Measurements from ENCODE around the gene MTCL1.
A peak's percentile ranks its signal among the peaks of the same experiment; 100 is the strongest.
"Not testable (repeated sequence)": the region's sequence is repeated elsewhere in the genome, so short reads cannot be mapped to it uniquely, and the experiment has no call there.

The MTCL1 gene

DNA sequence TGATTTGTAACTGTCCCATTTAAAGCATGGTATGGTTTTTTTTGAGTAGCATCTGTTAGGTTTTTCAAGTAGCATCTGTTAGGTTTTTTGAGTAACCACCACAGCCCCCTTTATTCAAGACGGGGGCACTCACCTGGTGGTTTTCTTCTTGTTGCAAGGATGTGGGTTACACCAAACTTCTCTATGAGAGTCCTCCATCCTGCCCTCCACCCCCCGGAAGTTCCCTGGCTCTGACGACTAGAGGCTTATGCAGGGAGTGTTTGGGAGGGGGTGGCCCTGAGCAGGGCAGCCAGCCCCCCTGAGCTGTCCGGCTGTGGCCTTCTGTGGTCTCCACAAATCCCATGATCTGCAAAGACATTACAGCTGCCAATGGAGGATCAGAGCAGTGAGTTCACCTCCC is 39.3 kb downstream of the MTCL1 start:
- DNase-seq, result peak; percentile 72 to 90

DNA sequence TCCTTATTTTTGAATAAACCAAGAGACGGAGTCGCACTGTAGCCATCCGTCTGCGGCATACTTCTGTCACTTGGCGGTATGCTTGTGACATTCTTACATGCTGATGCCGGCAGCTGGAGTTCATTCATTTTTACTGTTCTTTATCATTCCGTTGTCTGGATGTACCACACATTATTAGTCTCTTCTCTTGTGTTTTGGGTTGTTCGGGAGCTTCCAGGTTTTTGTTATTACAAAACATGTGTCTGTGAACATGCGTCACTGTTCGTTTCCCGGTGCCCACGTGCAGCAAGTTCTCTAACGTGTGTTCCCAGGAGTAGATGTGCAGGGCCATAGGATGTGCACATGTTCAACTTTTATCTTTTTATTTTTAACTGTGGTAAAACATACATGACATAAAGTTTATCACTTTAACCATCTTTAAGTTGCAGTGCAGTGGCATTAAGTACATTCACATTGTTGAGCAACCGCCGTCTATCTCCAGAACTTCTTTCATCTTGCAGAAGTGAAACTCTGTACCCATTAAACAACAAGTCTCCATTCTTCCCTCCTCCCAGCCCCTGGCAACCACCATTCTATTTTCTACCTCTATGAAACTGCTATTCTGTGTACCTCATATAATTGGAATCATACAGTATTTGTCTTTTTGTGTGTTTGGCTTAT is 40.1 kb downstream of the MTCL1 start:
- no peak for DNase-seq

- no peak for DNase-seq
Measured at GRCh38 chr18:8747440-8747937, 42.1 kb downstream of the MTCL1 start.

GRCh38 chr18:8749492-8749891 is 44.1 kb downstream of the MTCL1 start:
- DNase-seq, result no peak

DNA sequence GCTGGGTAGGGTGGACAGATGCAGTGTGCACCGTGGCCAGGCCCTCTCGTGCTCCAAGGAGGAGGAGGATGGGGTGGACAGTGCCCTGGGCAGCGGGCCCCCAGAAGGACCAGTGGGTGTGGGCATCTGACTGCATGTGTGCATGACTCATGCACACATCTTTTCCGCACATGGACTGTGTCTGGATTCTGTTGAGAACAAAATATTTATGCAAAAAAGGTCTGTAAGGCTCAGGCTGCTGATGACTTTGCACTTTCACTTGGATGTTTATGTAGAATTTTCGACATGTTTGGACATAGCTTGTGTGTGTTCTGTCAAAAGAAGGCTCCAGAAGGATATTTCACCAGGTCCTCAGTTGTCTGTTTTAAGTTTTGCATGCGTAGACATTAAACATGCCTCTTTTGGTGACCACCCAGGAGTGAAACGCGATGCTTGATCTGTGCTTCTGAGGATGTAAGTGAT is 45.6 kb downstream of the MTCL1 start:
- DNase-seq, result no peak

DNA sequence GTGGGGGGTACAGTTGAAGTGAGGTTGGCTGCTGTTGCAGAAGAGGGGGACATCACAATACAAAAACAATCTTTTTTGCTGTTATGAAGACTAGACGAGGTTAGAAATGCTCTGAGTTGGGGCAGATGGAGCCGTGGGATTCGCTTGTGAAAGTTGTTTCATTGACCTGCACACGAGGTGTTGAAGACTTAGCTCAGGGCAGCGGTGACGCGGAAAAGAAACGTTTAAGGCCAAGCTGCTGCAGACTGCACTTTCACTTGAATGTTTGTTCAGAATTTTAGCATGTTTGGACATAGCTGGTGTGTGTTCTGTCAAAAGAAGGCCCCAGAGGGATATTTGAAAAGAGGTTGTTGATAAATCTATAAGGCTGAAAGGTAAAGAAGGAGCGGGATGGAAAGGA is 46.3 kb downstream of the MTCL1 start:
- no peak for DNase-seq

DNA sequence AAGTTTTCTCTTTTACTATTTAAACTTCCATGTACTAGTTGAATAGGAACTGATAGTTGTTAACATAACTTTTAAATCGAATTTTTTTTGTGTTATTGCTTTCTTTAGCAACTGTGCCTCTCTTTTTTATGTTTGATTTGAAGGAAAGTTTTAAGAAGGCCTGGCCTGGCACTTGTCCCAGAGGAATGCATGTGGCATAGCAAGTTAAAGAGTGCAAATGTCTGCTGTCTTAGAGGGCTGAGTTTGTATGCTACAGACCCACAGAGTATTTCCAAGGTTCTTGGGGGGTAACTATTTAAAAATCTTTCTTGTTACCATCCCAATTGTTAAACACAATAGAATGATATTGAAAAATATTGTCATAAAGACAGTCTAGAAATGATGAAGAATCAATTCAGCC is 47.0 kb downstream of the MTCL1 start:
- no peak for DNase-seq

- no peak for DNase-seq
Measured at GRCh38 chr18:8754995-8755960, 49.9 kb downstream of the MTCL1 start.

DNA sequence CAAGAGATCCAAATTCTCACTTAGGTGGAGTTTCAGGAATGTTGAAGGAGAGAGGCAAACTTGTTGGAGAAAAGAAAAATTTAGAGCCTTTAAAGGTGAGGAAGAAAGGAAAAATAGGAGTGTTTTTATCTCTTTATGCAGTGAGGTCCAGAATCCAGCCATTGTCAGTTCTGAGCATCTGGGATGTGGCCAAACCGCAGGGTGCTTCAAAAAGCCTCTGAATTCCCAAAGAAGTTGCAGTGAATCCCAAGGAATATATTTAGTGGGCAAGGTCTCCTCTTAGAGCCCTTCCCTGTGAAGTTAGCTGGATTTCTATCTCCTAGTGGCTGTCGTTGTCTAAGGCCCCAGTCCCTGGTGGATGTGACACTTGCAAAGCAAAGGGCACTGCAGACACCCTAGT is 51.2 kb downstream of the MTCL1 start:
- no peak for DNase-seq

DNA sequence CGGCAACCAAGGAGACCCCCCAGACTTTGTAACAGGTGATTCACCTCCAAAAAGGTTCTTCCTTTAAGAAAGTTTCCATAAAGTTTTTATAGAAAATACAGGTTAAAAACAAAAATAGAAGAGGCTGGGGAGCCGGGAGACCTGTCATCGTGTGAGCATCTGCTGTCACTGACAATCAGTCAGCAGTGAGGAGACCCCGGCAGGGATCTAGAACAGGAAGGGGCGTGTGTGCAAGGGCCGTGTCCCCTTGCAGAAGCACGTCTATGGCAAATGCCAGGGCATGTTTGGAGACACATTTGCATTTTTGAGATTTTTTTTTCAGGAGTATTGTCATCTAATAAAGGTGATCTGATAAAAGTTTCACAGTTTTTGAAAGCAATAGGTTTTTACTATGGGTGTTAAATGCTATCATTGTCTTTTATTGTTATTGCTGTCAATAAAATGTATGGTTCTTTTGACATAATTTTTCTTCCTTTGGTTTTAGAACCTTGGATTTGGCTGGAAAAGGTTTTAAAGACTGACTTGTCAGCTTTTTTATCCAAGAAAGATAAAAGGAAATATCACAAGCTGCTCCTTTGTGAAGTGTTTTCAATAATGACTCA is 52.1 kb downstream of the MTCL1 start:
- no peak for DNase-seq

GRCh38 chr18:8758466-8758865 is 53.1 kb downstream of the MTCL1 start:
- no peak for DNase-seq

- DNase-seq, result no peak
Measured at GRCh38 chr18:8760984-8761383, 55.6 kb downstream of the MTCL1 start.

DNA sequence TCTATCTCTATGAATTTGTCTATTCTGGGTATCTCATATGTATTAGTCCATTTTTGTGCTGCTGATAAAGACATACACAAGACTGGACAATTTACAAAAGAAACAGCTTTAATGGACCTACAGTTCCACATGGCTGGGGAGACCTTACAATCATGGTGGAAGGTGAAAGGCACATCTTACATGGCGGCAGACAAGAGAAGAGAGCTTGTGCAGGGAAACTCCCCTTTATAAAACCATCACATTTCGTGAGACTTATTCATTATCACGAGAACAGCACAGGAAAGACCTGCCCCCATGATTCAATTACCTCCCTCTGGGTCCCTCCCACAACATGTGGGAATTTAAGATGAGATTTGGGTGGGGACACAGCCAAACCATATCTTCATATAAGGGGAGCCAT is 56.2 kb downstream of the MTCL1 start:
- DNase-seq, result not testable (repeated sequence)

- DNase-seq, result no peak
Measured at GRCh38 chr18:8762968-8763367, 57.6 kb downstream of the MTCL1 start.

GRCh38 chr18:8763611-8764010 is 58.3 kb downstream of the MTCL1 start:
- no peak for DNase-seq

DNA sequence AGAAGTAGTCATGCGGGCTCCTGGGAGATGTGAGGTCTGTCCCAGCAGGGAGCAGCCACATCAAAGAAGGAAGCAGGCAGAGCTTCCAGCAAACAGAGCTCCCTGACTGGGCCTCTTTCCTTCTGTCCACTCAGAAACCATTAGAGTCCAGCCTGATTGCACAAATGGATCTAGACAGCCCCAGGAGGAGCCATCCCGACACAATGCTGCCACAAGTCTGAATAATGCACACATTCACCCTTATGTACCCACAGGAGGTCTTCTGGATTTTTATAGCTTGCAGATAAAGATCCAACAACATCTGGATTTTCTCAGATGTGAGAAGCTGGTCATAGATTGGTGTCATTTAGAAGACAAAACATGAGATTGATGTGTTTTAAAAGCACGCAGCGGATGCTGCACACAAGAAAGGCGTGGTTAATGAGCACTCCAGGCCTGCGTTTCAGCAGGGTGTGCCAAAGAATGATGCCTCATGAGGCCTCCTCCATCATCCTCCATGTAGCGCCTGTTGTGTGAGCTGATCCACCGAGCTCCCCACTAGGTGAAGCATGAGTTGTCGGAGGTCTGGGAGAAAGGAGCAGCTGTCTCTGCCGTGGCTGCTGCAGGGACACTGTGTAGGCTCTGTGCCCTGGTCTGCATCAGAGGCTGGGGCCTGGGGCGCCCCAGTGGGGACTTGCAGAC is 60.6 kb downstream of the MTCL1 start:
- no peak for DNase-seq

DNA sequence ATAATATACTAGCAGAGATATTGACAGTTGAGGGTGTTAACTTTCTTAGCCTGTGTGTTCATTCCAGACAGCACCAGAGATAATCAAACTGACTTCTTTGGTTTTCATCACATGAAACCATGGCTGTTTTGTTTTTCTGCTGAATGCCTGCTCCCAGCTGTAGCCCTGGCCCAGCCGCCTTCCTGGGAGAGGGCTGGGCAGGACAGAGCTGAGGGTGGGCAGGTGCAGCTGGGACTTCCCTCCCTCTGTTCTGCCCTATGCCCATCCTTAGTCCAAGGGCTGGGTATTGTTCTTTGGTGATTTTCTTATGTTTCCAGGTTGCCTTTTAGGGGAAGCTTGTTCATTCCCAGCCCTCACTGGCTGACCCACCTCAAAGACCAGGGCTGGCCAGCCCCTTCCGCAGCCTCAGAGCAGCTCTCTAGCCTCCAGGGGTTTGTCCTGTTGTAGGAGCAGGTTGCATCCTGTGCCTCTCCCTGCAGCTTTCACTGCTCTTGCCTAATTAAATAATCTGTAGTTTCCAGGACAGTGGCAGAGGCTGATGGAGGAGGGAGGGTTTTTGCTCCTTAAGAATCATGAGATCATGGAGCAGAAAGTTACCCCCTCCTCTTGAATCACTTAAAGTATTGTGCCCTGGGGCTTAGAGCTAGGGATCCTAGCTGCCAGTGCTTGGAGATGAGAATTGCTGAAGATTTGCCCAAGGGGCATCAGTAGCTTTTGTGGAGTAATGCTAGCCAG is 61.4 kb downstream of the MTCL1 start:
- DNase-seq, result peak in 1 of 2 experiments; percentile 54

GRCh38 chr18:8767340-8767739 is 62.0 kb downstream of the MTCL1 start:
- peak; percentile 24 to 74 for DNase-seq

- no peak for DNase-seq
Measured at GRCh38 chr18:8769509-8770095, 64.2 kb downstream of the MTCL1 start.

DNA sequence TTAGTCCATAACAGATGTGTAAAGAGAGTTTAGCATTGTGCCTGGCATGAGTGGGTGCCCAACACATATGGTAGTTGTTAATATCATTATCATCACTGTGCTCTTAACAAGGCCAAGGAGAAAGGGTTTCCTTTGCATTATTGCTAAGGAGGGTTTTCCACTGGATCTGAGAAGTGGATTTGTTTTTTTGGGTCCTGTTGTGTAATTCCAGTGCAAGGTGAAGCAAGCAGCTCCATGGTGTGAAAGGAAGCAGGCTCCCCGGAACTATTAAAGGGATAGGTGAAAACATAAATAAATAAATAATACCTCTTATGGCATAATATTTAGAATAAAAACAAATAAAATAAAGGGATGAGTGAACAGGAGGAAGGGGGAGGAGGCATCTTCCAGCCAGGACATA is 65.3 kb downstream of the MTCL1 start:
- DNase-seq, result peak in 1 of 2 experiments; percentile 34

GRCh38 chr18:8771930-8772329 is 66.6 kb downstream of the MTCL1 start:
- peak; percentile 81 to 90 for DNase-seq

DNA sequence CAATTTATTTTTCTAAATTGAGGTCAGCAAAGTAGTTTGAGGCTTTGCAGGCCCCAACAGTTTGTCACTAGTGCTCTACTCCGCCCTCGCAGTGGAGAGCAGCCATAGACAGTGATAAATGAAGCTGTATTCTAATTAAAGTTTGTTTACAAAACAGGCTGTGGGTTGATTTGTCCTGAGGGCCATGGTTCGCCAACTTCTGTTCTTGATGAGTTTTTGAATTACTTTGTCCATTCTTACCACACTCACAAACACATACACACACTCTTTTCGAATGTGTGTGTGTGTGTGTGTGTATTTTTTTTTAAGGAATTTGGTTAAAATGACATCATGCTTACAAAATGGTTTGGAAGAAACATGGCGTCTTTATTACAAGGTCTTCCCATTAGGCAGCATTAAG is 68.6 kb downstream of the MTCL1 start:
- DNase-seq, result no peak

Data from NCI-H524 (cell line).